ENCODE measurements around the gene PTPN7.

The PTPN7 gene

DNA sequence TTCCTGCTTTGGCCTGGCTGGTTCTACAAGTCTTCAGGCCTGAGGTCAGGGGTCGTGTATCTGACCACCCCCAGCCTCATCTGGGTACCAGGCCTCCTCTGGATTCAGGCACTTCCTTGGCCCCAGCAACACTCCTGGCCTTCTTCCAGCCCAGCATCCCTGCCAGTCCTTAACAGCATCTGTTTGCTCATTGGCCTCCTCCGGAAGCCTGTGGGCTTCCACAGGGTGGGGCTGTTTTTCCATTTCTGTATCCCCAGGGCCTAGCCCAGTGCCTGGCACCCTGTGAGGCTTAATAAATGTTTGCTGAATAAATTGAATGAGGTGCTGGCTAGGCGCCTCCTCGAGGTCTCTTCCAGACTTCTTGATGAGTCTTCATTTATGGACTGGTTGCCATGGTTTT lies 59.2 kb downstream of the PTPN7 start:
- no peak for DNase-seq

Measured in T-helper 1 cell (primary cell).